Fibroblast of skin of left biceps (primary cell): ENCODE results near the gene RELL2.

Source experiments
- DNase-seq, 2 experiments: peaks; one replicate each; pipeline ENCODE4 v3.0.0-alpha.2; 2013; ENCODE audit warnings: low read depth in 2 of 2

RELL2 gene

GRCh38 chr5:141649056-141649688, 12.4 kb downstream of the RELL2 start:
- DNase-seq: no peak

- no peak for DNase-seq
These were observed 13.2 kb downstream of the RELL2 start for GRCh38 chr5:141649972-141650371.

GRCh38 chr5:141650851-141651727, 14.3 kb downstream of the RELL2 start, which contains the start of gene FCHSD1:
Gene FCHSD1, minus strand, starts transcription at chr5:141651418. Its CDS starts 50 bp downstream, at chr5:141651368.
- no peak for DNase-seq

- DNase-seq: no peak
These were observed 14.9 kb downstream of the RELL2 start for GRCh38 chr5:141651728-141652105.

- peak; percentile 57 to 60 for DNase-seq
These were observed 17.5 kb downstream of the RELL2 start for GRCh38 chr5:141654298-141654697.

- DNase-seq: no peak
These were observed 18.2 kb downstream of the RELL2 start for GRCh38 chr5:141655020-141655419.

- no peak for DNase-seq
These were observed 19.6 kb downstream of the RELL2 start for GRCh38 chr5:141656396-141656795.

GRCh38 chr5:141657404-141657803, 20.6 kb downstream of the RELL2 start:
- DNase-seq: no peak

GRCh38 chr5:141657937-141658545, 21.2 kb downstream of the RELL2 start:
- DNase-seq: peak; percentile 58 to 60

- DNase-seq: no peak
These were observed 25.2 kb downstream of the RELL2 start for GRCh38 chr5:141662028-141662427.

GRCh38 chr5:141663506-141663905, 26.7 kb downstream of the RELL2 start:
- DNase-seq: no peak

GRCh38 chr5:141664733-141665461, 28.1 kb downstream of the RELL2 start:
- DNase-seq: no peak

GRCh38 chr5:141665995-141666940, 29.5 kb downstream of the RELL2 start:
- no peak for DNase-seq

GRCh38 chr5:141668601-141669265, 31.9 kb downstream of the RELL2 start:
- no peak for DNase-seq

- no peak for DNase-seq
These were observed 32.7 kb downstream of the RELL2 start for GRCh38 chr5:141669520-141669919.

GRCh38 chr5:141672071-141672840, 35.5 kb downstream of the RELL2 start:
- no peak for DNase-seq

GRCh38 chr5:141672841-141673813, 36.3 kb downstream of the RELL2 start:
- no peak for DNase-seq

GRCh38 chr5:141674747-141675146, 38.0 kb downstream of the RELL2 start:
- DNase-seq: no peak
